ENCODE results near the gene SLC35E2B. TPM values are rescaled to one million over a fixed set of nuclear protein-coding genes. Genes with fewer than 3 reads are reported as not detected.

Gene SLC35E2B
- total RNA-seq, 1 experiment from 2014 or later: 41.7 TPM

DNA sequence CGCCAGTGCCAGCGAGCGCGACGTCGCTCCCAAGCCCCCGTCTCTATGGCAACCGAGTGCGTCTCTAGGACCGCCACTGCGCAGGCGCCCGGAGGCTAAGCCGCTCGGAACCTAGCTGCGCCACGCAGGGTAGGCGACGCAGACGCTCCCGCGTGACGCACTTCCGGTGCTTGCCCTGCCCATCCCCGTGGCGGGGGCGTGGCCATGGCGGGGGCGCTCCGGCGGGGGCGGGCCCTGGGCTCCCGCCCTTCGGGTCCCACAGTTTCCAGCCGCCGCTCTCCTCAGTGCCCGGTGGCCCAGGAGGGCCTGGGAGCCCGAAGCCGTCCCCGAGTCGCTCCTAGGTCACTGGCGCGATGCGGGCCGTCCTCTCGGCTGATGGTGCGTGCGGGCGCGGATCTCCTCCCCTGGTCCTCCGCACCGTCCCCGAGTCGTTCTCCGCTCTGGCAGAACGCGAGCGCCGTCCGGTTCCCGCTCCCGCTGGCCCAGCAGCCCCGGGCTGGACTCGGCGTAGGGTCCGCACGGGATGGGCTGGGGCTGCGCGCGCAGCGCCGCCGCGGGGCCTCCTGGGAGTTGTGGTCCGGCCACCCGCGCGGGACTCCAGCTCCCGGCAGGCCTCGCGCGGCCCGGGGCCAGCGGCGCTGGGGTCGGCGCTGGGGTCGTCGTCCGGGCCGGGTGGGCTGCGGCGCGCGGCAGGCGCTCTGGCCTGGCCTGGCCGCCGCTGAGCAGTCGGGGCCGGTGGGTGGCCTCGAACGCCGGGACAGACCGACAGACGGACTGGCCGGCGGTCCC lies 77.1 kb downstream of the SLC35E2B start, which contains the start of gene MIB2:
TSS of gene MIB2 (plus strand) at position 245 of the 789 bp plus-strand sequence. CDS start 7,953 bp downstream, outside the sequence.
- H3K23ac ChIP-seq (ENCODE audit: insufficient read length, low read depth, low read length): no peak within 1 kb of the TSS
- peak; percentile 98 for DNase-seq
- Mint-ChIP-seq H3K4me3 (peak within 1 kb of the TSS; percentile 86 to 89), H3K4me1 (peaks cover 16 to 19% of the 10 kb centered on the region in 2 experiments), H3K27me3 (ENCODE audit: low read depth) (no peaks in the 10 kb centered on the region), H3K27ac (peak within 1 kb of the TSS; percentile 22 to 93 (median 91); a peak in 3 of 7 replicates), H3K9me3 (no peaks in the 10 kb centered on the region; a peak in 1 of 5 replicates), H3K36me3 (ENCODE audit: insufficient read depth in 1 of 3, low read depth in 3 of 3) (peaks cover 0 to 15% (median 6%) of the 10 kb centered on the region in 3 experiments; a peak in 5 of 7 replicates)
- no peak within 1 kb of the TSS for H3K27ac ChIP-seq (ENCODE audit: insufficient read length, low read depth, low read length)
- H2AFZ ChIP-seq (ENCODE audit: low read length): no peak within 1 kb of the TSS
- no peaks in the 10 kb centered on the region for H4K20me1 ChIP-seq (ENCODE audit: control insufficient read depth, insufficient read depth, insufficient read length)
- H3K27me3 ChIP-seq (ENCODE audit: insufficient read depth, low read length): no peaks in the 10 kb centered on the region
- H3K4ac ChIP-seq (ENCODE audit: low read depth, low read length): no peak within 1 kb of the TSS; the same call in 1 of the 2 replicates
- no peak within 1 kb of the TSS for H2BK5ac ChIP-seq (ENCODE audit: insufficient read length, low read length)
- peak within 1 kb of the TSS; percentile 62 for H3K4me2 ChIP-seq (ENCODE audit: insufficient read depth, insufficient read length, low read length)
- no peak within 1 kb of the TSS for H2BK15ac ChIP-seq (ENCODE audit: low read depth, low read length)
- no peak within 1 kb of the TSS for H2BK12ac ChIP-seq (ENCODE audit: insufficient read length, low read depth, low read length)
- H3K9ac ChIP-seq (ENCODE audit: extremely low read depth, insufficient read length, low read length): peak within 1 kb of the TSS; percentile 70
- no peaks in the 10 kb centered on the region for H3K9me3 ChIP-seq (ENCODE audit: control insufficient read depth, low read depth, low read length)
- H3K56ac ChIP-seq (ENCODE audit: insufficient read length, low read depth, low read length): no peak within 1 kb of the TSS
- peaks cover 15% of the 10 kb centered on the region for H3K23me2 ChIP-seq (ENCODE audit: insufficient read length, low read depth, low read length, poor library complexity, severe bottlenecking)
- H4K8ac ChIP-seq (replicated peaks; ENCODE audit: insufficient read length, low read depth, low read length): no peak within 1 kb of the TSS
- peak within 1 kb of the TSS; percentile 89 for H3K14ac ChIP-seq (ENCODE audit: insufficient read depth, low read length)
- peaks cover 5% of the 10 kb centered on the region; the same call in 1 of the 2 replicates for H3K4me1 ChIP-seq (ENCODE audit: insufficient read depth, low read length)
- no peak within 1 kb of the TSS for H4K5ac ChIP-seq (ENCODE audit: insufficient read length, low read depth, low read length)
- no peaks in the 10 kb centered on the region for H3K79me1 ChIP-seq (ENCODE audit: insufficient read depth, low read depth, low read length, poor library complexity, severe bottlenecking)
- no peak within 1 kb of the TSS for H2AK5ac ChIP-seq (ENCODE audit: insufficient read length, low read length)
- no peak within 1 kb of the TSS for H3T11ph ChIP-seq (ENCODE audit: low read length)
- no peaks in the 10 kb centered on the region for H3K79me2 ChIP-seq (ENCODE audit: insufficient read depth, low read length)
- H2BK20ac ChIP-seq (ENCODE audit: low read depth, low read length, poor library complexity, severe bottlenecking): no peak within 1 kb of the TSS
- H2BK120ac ChIP-seq (ENCODE audit: low read depth, low read length, poor library complexity, severe bottlenecking): no peak within 1 kb of the TSS
- WGBS (ENCODE audit: extremely low coverage, insufficient read length, low lambda C conversion rate): no CpG with 5 or more reads among the region's 107 CpGs
- H4K91ac ChIP-seq (ENCODE audit: insufficient read length, low read depth, low read length): no peak within 1 kb of the TSS
- peak within 1 kb of the TSS; percentile 95 for H3K18ac ChIP-seq (ENCODE audit: insufficient read length, low read depth, low read length)
- TF ChIP-seq, protein P1, sequence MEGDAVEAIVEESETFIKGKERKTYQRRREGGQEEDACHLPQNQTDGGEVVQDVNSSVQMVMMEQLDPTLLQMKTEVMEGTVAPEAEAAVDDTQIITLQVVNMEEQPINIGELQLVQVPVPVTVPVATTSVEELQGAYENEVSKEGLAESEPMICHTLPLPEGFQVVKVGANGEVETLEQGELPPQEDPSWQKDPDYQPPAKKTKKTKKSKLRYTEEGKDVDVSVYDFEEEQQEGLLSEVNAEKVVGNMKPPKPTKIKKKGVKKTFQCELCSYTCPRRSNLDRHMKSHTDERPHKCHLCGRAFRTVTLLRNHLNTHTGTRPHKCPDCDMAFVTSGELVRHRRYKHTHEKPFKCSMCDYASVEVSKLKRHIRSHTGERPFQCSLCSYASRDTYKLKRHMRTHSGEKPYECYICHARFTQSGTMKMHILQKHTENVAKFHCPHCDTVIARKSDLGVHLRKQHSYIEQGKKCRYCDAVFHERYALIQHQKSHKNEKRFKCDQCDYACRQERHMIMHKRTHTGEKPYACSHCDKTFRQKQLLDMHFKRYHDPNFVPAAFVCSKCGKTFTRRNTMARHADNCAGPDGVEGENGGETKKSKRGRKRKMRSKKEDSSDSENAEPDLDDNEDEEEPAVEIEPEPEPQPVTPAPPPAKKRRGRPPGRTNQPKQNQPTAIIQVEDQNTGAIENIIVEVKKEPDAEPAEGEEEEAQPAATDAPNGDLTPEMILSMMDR (conservative IDR thresholded peaks at IDR 0.05): no peak
